GM12875 (cell line): ENCODE measurements around the gene ANKRD13D.
A peak's percentile ranks its signal among the peaks of the same experiment; 100 is the strongest.

Source experiments
- H3K4me3 ChIP-seq: one replicate; pipeline ENCODE4 v1.5.1; 2011; ENCODE audit warnings: low read depth, low read length, control low read depth
- TF ChIP-seq, protein P1 (sequence below): IDR thresholded peaks from 2 replicates; pipeline ENCODE4 v1.5.1; 2011; ENCODE audit warnings: low read depth, mild to moderate bottlenecking, control low read depth, inconsistent platforms, low read length, moderate library complexity, borderline replicate concordance; ENCODE audit not compliant: insufficient read depth

ANKRD13D gene

DNA sequence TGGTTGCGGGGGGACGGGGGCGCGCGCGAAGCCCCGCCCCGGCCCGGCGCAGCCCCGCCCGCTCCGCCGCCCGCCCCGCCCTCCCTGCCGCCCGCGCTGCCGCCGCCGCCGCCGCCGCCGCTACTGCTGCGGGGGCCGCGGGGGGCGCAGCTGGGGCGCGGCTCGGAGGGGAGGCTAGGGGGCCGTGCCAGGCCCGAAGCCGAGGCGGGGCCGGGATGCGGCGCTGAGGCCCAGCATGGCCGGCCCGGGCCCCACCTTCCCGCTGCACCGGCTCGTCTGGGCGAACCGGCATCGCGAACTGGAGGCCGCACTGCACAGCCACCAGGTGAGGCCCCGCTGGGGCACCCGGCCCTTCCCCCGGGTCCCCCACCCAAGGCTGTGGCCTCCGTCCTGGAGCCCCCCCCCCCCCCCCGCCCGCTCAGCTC lies at the start of gene ANKRD13D:
Gene ANKRD13D, plus strand, starts transcription at position 78 of the 425 bp plus-strand sequence. Its CDS starts 158 bp downstream, at position 236.
- TF ChIP-seq, protein P1, sequence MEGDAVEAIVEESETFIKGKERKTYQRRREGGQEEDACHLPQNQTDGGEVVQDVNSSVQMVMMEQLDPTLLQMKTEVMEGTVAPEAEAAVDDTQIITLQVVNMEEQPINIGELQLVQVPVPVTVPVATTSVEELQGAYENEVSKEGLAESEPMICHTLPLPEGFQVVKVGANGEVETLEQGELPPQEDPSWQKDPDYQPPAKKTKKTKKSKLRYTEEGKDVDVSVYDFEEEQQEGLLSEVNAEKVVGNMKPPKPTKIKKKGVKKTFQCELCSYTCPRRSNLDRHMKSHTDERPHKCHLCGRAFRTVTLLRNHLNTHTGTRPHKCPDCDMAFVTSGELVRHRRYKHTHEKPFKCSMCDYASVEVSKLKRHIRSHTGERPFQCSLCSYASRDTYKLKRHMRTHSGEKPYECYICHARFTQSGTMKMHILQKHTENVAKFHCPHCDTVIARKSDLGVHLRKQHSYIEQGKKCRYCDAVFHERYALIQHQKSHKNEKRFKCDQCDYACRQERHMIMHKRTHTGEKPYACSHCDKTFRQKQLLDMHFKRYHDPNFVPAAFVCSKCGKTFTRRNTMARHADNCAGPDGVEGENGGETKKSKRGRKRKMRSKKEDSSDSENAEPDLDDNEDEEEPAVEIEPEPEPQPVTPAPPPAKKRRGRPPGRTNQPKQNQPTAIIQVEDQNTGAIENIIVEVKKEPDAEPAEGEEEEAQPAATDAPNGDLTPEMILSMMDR: no peak
- peak within 1 kb of the TSS; percentile 71 for H3K4me3 ChIP-seq

DNA sequence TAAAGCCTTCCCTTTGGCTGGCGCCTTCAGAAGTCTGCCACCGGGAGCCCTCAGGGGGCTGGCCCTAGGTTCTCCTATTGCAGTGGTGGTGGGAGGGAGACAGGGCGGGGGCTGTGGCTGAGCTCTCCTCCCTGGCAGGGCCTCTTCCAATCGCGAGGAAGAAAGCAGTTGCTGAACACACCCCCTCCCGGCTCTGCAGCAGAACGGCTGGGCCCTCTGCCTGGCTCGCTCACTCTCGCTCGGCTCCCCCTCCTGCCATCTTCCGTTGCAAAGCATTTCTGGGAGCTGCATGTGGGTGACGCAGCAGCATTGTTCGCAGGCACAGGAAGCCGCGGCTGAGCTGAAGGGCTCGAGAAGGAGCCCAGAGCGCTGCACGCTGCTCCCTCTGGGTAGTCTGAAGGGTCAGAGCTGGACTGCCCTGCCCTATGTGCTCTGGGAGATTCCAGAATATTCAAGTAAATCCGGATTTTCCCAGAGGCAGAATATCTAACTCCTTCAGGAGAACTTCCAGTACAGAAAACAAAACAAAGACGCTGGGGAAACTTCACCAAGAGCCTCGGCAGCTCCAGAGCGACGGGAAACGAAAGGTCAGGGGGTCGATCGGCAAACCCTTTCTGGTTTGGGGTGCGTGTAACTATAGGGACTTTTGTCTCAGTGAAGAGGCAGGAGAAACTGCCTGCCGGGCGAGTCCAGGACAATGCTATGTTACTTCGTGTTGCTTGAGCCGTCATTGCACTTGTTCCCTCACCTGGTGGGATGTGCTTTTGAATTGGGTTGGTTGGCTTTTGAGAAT lies 49.1 kb upstream of the ANKRD13D start:
- TF ChIP-seq, protein P1: no peak
- peak overlapping the region; percentile 78 for H3K4me3 ChIP-seq

DNA sequence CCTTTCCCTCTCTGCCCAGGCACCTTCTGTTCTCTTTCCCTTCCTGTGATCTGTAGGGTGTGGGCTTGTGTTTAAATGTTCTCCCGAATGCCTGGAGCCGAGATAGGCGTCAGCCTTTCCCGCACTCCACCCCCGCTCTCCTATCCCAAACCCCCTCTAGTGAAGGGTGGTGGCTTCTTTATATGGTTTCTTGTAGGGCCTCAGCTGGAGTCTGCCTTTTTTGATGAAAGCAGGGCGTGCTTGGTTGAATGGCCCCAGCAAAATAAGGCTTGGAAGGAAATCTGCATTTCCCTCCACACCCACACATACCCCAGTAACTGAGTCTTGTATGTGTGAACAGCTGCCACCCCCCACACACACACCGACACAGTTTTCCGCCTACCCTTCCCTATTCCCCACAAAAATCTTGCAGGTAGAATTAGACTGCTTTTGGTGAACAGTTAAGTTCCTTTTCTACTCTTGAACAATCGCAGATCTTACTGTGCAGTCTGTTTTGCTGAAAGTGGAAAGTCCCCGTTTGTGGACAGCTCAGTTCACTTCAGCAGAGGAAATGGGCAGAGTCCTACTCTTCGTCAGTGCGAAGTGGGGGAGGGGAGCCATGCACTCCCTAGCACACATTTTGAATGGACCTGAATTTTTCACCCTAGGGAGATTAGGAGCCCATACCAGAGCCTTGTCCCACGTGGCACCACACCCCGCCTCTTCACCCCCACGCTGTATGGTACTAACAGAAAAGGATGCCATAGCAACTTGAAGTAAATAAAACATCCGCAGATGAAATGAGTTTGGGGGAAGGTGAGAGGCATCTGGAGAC lies 48.3 kb upstream of the ANKRD13D start:
- peak overlapping the region; percentile 78 for H3K4me3 ChIP-seq
- TF ChIP-seq, protein P1: no peak

DNA sequence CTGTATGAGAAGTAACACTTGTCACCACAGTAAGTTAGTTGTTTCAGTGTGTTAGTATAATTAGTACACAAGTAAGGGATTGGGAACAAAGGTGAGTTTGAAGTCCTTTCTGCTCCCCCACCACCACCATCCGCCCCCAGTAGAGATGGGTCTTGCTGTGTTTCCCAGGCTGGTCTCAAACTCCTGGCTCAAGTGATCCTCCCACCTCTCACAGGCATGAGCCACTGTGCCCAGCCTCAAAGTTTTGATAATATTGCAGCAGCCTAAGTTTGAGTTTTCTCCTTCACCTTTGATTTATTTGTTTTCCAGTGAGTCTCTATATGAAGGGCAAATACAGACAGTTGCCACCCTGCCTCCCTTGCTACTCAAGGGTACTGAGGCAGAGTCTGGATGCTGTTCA lies 46.6 kb upstream of the ANKRD13D start:
- TF ChIP-seq, protein P1: no peak
- H3K4me3 ChIP-seq: no peak overlapping the region

DNA sequence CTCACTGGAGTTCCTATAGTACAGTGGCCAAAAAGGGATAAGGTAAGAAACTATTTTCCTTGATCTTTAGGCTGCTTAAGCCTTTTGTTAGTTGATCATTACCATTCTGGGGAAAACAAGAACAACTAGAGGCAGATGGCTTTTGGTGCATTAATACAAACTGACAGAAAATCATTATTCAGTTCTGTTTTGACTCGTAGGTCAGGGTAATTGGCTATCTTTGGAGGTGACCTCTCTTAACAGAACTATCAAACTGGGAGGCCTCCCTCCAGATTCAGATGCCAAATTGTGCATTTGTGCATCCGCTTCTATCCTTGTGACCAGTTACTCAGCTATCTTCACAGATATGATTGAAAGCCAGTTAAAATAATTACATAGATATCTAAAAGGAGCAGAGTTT lies 46.1 kb upstream of the ANKRD13D start:
- H3K4me3 ChIP-seq: no peak overlapping the region
- TF ChIP-seq, protein P1: no peak

DNA sequence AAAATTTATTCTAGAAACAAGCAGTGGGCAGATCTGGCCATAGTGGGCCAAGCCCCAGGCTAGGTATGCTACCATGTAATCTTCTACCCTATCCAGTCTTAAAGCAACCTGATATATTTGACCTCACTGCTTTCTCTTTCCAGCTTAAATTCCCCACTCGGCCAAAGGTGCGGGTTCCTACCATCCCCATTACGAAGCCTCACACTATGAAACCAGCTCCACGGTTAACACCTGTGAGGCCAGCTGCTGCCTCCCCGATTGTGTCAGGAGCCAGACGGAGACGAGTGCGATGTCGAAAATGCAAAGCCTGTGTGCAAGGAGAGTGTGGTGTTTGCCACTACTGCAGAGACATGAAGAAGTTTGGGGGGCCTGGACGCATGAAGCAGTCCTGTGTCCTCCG lies 44.1 kb upstream of the ANKRD13D start:
- TF ChIP-seq, protein P1: no peak
- no peak overlapping the region for H3K4me3 ChIP-seq
